Measurements from ENCODE around the gene PTPN13.

- no peak for TF ChIP-seq CTCF (IDR thresholded peaks at IDR 0.05; ENCODE audit: low read depth, low read length)
- no peak for TF ChIP-seq MAX (IDR thresholded peaks at IDR 0.05; ENCODE audit: low read depth, low read length)
Observed at GRCh38 chr4:86614865-86615264, 20.8 kb downstream of the PTPN13 start.

All from NB4 (cell line).